ENCODE results near the gene FOXC1. TPM values are rescaled to one million over a fixed set of nuclear protein-coding genes. Genes with fewer than 3 reads are reported as not detected.

FOXC1 gene
- total RNA-seq, 2 experiments from 2014 or later: not detected

- POLR2A ChIA-PET: no interaction called here
Measured at GRCh38 chr6:1577146-1577680, 32.5 kb upstream of the FOXC1 start.

GRCh38 chr6:1577896-1578745 lies 31.6 kb upstream of the FOXC1 start:
- Mint-ChIP-seq H3K9me3 (no peaks in the 10 kb centered on the region), H3K27ac (no peak overlapping the region), H3K4me1 (no peaks in the 10 kb centered on the region), H3K36me3 (no peaks in the 10 kb centered on the region), H3K4me3 (no peak overlapping the region), H3K27me3 (peaks cover 3% of the 10 kb centered on the region)
- ATAC-seq (ENCODE audit: low read depth) (no peak), DNase-seq (no peak)
- POLR2A ChIA-PET: no interaction called here

More at GRCh38 chr6:1577146-1577680, 32.5 kb upstream of the FOXC1 start:
- H3K27me3 Mint-ChIP-seq: peaks cover 2% of the 10 kb centered on the region
- H3K4me3 Mint-ChIP-seq: no peak overlapping the region
- no peaks in the 10 kb centered on the region for H3K4me1 Mint-ChIP-seq
- DNase-seq (no peak), ATAC-seq (ENCODE audit: low read depth) (no peak)
- no peaks in the 10 kb centered on the region for H3K36me3 Mint-ChIP-seq
- peaks cover 1% of the 10 kb centered on the region for H3K9me3 Mint-ChIP-seq
- H3K27ac Mint-ChIP-seq: no peak overlapping the region

- Mint-ChIP-seq H3K27me3 (peaks cover 5% of the 10 kb centered on the region), H3K4me3 (no peak overlapping the region), H3K36me3 (no peaks in the 10 kb centered on the region), H3K9me3 (no peaks in the 10 kb centered on the region), H3K27ac (no peak overlapping the region), H3K4me1 (no peaks in the 10 kb centered on the region)
- ATAC-seq (ENCODE audit: low read depth) (no peak), DNase-seq (no peak)
- POLR2A ChIA-PET: no interaction called here
Measured at GRCh38 chr6:1579096-1579495, 30.6 kb upstream of the FOXC1 start.

- H3K4me1 Mint-ChIP-seq: no peaks in the 10 kb centered on the region
- H3K27ac Mint-ChIP-seq: no peak overlapping the region
- no peak overlapping the region for H3K4me3 Mint-ChIP-seq
- POLR2A ChIA-PET: no interaction called here
- ATAC-seq (ENCODE audit: low read depth): no peak
- DNase-seq: no peak
- H3K36me3 Mint-ChIP-seq: no peaks in the 10 kb centered on the region
- no peaks in the 10 kb centered on the region for H3K9me3 Mint-ChIP-seq
- H3K27me3 Mint-ChIP-seq: peaks cover 5% of the 10 kb centered on the region
Measured at GRCh38 chr6:1580109-1580508, 29.6 kb upstream of the FOXC1 start.

GRCh38 chr6:1580585-1580984 lies 29.1 kb upstream of the FOXC1 start:
- ATAC-seq (ENCODE audit: low read depth): no peak
- H3K9me3 Mint-ChIP-seq: no peaks in the 10 kb centered on the region
- no peaks in the 10 kb centered on the region for H3K36me3 Mint-ChIP-seq
- POLR2A ChIA-PET: no interaction called here
- H3K27me3 Mint-ChIP-seq: peaks cover 5% of the 10 kb centered on the region
- no peak for DNase-seq
- no peak overlapping the region for H3K27ac Mint-ChIP-seq
- H3K4me1 Mint-ChIP-seq: no peaks in the 10 kb centered on the region
- no peak overlapping the region for H3K4me3 Mint-ChIP-seq

GRCh38 chr6:1581120-1581991 lies 28.4 kb upstream of the FOXC1 start:
- no peaks in the 10 kb centered on the region for H3K36me3 Mint-ChIP-seq
- POLR2A ChIA-PET: no interaction called here
- H3K27ac Mint-ChIP-seq: no peak overlapping the region
- peaks cover 9% of the 10 kb centered on the region for H3K27me3 Mint-ChIP-seq
- no peak overlapping the region for H3K4me3 Mint-ChIP-seq
- H3K9me3 Mint-ChIP-seq: no peaks in the 10 kb centered on the region
- no peaks in the 10 kb centered on the region for H3K4me1 Mint-ChIP-seq
- no peak for ATAC-seq (ENCODE audit: low read depth)
- DNase-seq: no peak

- no peaks in the 10 kb centered on the region for H3K4me1 Mint-ChIP-seq
- DNase-seq: no peak
- POLR2A ChIA-PET: no interaction called here
Measured at GRCh38 chr6:1584146-1584545, 25.6 kb upstream of the FOXC1 start.

GRCh38 chr6:1584996-1585668 lies 24.6 kb upstream of the FOXC1 start:
- ATAC-seq (ENCODE audit: low read depth): no peak

More at GRCh38 chr6:1584146-1584545, 25.6 kb upstream of the FOXC1 start:
- no peaks in the 10 kb centered on the region for H3K9me3 Mint-ChIP-seq
- H3K4me3 Mint-ChIP-seq: no peak overlapping the region
- no peaks in the 10 kb centered on the region for H3K36me3 Mint-ChIP-seq
- peaks cover 9% of the 10 kb centered on the region for H3K27me3 Mint-ChIP-seq
- no peak overlapping the region for H3K27ac Mint-ChIP-seq
- ATAC-seq (ENCODE audit: low read depth): no peak

GRCh38 chr6:1585669-1586049 lies 24.1 kb upstream of the FOXC1 start:
- Mint-ChIP-seq H3K4me3 (no peak overlapping the region), H3K9me3 (no peaks in the 10 kb centered on the region), H3K36me3 (no peaks in the 10 kb centered on the region), H3K27ac (no peak overlapping the region), H3K4me1 (no peaks in the 10 kb centered on the region), H3K27me3 (peaks cover 12% of the 10 kb centered on the region)
- no peak for DNase-seq
- POLR2A ChIA-PET: no interaction called here
- ATAC-seq (ENCODE audit: low read depth): no peak

More at GRCh38 chr6:1584996-1585668, 24.6 kb upstream of the FOXC1 start:
- no peak overlapping the region for H3K27ac Mint-ChIP-seq
- no peaks in the 10 kb centered on the region for H3K9me3 Mint-ChIP-seq
- H3K4me3 Mint-ChIP-seq: no peak overlapping the region
- no peak for DNase-seq
- no peaks in the 10 kb centered on the region for H3K4me1 Mint-ChIP-seq
- peaks cover 12% of the 10 kb centered on the region for H3K27me3 Mint-ChIP-seq
- POLR2A ChIA-PET: no interaction called here
- H3K36me3 Mint-ChIP-seq: no peaks in the 10 kb centered on the region

- Mint-ChIP-seq H3K4me1 (no peaks in the 10 kb centered on the region), H3K27me3 (peaks cover 12% of the 10 kb centered on the region), H3K36me3 (no peaks in the 10 kb centered on the region), H3K4me3 (no peak overlapping the region), H3K27ac (no peak overlapping the region), H3K9me3 (no peaks in the 10 kb centered on the region)
- ATAC-seq (ENCODE audit: low read depth) (no peak), DNase-seq (no peak)
- POLR2A ChIA-PET: no interaction called here
Measured at GRCh38 chr6:1586256-1586655, 23.5 kb upstream of the FOXC1 start.

- no peak overlapping the region for H3K27ac Mint-ChIP-seq
Measured at GRCh38 chr6:1586861-1587450, 22.8 kb upstream of the FOXC1 start.

GRCh38 chr6:1587546-1587945 lies 22.2 kb upstream of the FOXC1 start:
- Mint-ChIP-seq H3K9me3 (no peaks in the 10 kb centered on the region), H3K27ac (no peak overlapping the region), H3K4me3 (no peak overlapping the region), H3K27me3 (peaks cover 12% of the 10 kb centered on the region), H3K4me1 (no peaks in the 10 kb centered on the region), H3K36me3 (no peaks in the 10 kb centered on the region)
- DNase-seq (no peak), ATAC-seq (ENCODE audit: low read depth) (no peak)
- POLR2A ChIA-PET: no interaction called here

More at GRCh38 chr6:1586861-1587450, 22.8 kb upstream of the FOXC1 start:
- DNase-seq (no peak), ATAC-seq (ENCODE audit: low read depth) (no peak)
- Mint-ChIP-seq H3K27me3 (peaks cover 12% of the 10 kb centered on the region), H3K4me1 (no peaks in the 10 kb centered on the region), H3K36me3 (no peaks in the 10 kb centered on the region), H3K4me3 (no peak overlapping the region), H3K9me3 (no peaks in the 10 kb centered on the region)
- POLR2A ChIA-PET: no interaction called here

GRCh38 chr6:1587977-1588376 lies 21.7 kb upstream of the FOXC1 start:
- POLR2A ChIA-PET: no interaction called here
- Mint-ChIP-seq H3K27ac (no peak overlapping the region), H3K4me3 (no peak overlapping the region), H3K9me3 (no peaks in the 10 kb centered on the region), H3K27me3 (peaks cover 17% of the 10 kb centered on the region), H3K36me3 (no peaks in the 10 kb centered on the region), H3K4me1 (no peaks in the 10 kb centered on the region)
- ATAC-seq (ENCODE audit: low read depth) (no peak), DNase-seq (no peak)

All from activated naive CD8-positive, alpha-beta T cell treated with anti-CD3 and anti-CD28 coated beads, Interleukin-2, amount 10 ng/mL, durations not matched to agents 7 days and 5 days (primary cell).